Fibroblast of villous mesenchyme (primary cell): ENCODE measurements around the gene LNP1. TPM values are rescaled to one million over a fixed set of nuclear protein-coding genes. Genes with fewer than 3 reads are reported as not detected.
"Not testable (repeated sequence)": the region's sequence is repeated elsewhere in the genome, so short reads cannot be mapped to it uniquely, and the experiment has no call there.

Experiments used
- DNase-seq: peaks from one replicate; pipeline ENCODE4 v3.0.0-alpha.2; 2010; ENCODE audit warnings: low read depth
- H3K4me3 ChIP-seq: 2 replicates; pipeline ENCODE4 v1.5.1; 2011; ENCODE audit warnings: low read depth, mild to moderate bottlenecking, low read length
- total RNA-seq: library from RNA; depleted of rRNA; stranded (reverse); fragments of >200 nt; gene quantifications from 2 replicates; pipeline ENCODE4 v1.2.3, GENCODE V29; 2012
- TF ChIP-seq, protein P1 (sequence below): IDR thresholded peaks from 2 replicates; pipeline ENCODE4 v1.5.1; 2012; ENCODE audit warnings: low read depth, mild to moderate bottlenecking, low read length; ENCODE audit not compliant: insufficient read depth

Gene LNP1
- total RNA-seq, 1 donor = 4.7 TPM

DNA sequence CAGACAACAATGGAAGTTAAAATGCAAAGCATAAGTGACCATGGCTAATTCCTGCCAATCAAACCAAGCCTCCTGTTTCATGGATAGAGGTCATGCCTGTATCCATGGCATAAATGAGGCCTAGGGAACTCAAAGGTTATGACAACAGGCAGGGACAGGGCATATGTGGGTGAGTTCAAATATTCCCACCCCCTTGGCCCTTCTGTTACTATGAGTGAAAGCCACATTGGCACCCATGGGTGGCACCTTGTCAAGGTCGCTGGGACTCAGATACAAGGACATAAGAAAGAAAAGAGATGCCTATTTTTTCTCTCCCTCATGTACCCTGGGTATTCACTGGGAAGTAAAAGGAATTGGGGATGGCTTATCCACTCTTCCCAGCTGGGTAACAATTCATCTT is 65.8 kb downstream of the LNP1 start:
- TF ChIP-seq, protein P1, sequence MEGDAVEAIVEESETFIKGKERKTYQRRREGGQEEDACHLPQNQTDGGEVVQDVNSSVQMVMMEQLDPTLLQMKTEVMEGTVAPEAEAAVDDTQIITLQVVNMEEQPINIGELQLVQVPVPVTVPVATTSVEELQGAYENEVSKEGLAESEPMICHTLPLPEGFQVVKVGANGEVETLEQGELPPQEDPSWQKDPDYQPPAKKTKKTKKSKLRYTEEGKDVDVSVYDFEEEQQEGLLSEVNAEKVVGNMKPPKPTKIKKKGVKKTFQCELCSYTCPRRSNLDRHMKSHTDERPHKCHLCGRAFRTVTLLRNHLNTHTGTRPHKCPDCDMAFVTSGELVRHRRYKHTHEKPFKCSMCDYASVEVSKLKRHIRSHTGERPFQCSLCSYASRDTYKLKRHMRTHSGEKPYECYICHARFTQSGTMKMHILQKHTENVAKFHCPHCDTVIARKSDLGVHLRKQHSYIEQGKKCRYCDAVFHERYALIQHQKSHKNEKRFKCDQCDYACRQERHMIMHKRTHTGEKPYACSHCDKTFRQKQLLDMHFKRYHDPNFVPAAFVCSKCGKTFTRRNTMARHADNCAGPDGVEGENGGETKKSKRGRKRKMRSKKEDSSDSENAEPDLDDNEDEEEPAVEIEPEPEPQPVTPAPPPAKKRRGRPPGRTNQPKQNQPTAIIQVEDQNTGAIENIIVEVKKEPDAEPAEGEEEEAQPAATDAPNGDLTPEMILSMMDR = no peak
- H3K4me3 ChIP-seq = no peak overlapping the region

GRCh38 chr3:100468676-100469075 is 67.3 kb downstream of the LNP1 start:
- no peak for DNase-seq
- TF ChIP-seq, protein P1 = no peak
- H3K4me3 ChIP-seq = no peak overlapping the region

More for the DNA sequence above, 65.8 kb downstream of the LNP1 start:
- no peak for DNase-seq

GRCh38 chr3:100470951-100471350 is 69.6 kb downstream of the LNP1 start:
- DNase-seq = no peak
- H3K4me3 ChIP-seq = no peak overlapping the region
- TF ChIP-seq, protein P1 = no peak

DNA sequence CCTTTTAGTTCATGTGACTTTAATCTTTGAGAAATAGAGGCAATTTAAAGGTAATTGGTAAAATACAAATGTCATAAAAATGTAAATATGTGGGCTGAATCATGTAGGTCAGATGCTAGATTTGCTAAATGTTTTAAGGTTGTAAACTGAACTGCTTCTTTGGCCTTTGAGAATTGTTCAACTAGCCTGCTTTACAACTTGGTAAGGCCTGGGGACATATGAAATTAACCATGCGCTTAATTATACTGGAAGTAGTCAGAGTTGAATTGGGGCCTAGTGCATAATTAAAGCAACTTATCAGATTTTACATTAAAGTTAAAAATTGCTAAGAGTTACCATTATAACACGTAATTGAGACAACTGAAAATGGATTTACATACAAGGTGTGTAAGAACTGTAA is 70.1 kb downstream of the LNP1 start:
- DNase-seq = peak; percentile 41
- TF ChIP-seq, protein P1 = no peak
- H3K4me3 ChIP-seq = no peak overlapping the region

GRCh38 chr3:100477851-100478360 is 76.6 kb downstream of the LNP1 start:
- not testable (repeated sequence) for DNase-seq, H3K4me3 ChIP-seq

DNA sequence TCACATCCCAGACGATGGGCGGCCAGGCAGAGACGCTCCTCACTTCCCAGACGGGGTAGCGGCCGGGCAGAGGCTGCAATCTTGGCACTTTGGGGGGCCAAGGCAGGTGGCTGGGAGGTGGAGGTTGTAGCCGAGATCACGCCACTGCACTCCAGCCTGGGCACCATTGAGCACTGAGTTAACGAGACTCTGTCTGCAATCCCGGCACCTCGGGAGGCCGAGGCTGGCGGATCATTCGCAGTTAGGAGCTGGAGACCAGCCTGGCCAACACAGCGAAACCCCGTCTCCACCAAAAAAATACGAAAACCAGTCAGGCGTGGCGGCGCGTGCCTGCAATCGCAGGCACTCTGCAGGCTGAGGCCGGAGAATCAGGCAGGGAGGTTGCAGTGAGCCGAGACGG is 77.2 kb downstream of the LNP1 start:
- not testable (repeated sequence) for DNase-seq, H3K4me3 ChIP-seq

GRCh38 chr3:100480081-100480480 is 78.7 kb downstream of the LNP1 start:
- TF ChIP-seq, protein P1 = no peak
- DNase-seq = no peak
- H3K4me3 ChIP-seq = no peak overlapping the region

DNA sequence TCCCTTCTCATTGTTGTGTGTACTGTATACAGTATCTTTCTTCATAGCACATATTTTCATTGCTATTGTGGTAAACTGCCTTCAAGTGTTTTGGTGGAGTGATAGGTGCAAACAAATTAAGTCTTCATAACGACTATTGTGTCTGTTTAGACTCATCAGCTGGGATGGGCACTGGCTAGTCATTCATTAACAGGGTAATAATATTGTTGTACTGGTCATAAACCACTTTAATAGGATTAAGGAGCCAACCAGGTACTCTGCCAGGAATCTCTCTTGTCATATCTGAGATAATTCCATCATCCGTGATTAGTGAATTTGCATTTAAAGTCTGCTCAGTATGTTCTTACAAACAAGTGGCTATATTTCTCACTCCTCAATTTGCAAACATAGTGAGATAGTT is 80.8 kb downstream of the LNP1 start:
- H3K4me3 ChIP-seq = no peak overlapping the region
- DNase-seq = no peak
- TF ChIP-seq, protein P1 = no peak
